Stimulated activated effector memory CD8-positive, alpha-beta T cell treated with anti-CD3 and anti-CD28 coated beads, Interleukin-12 subunit alpha, Interleukin-12 subunit beta, amount 100 ng/mL, for 72 hours (primary cell): ENCODE data around the gene SLC34A1.
A peak's percentile ranks its signal among the peaks of the same experiment; 100 is the strongest.
"Not testable (repeated sequence)": the region's sequence is repeated elsewhere in the genome, so short reads cannot be mapped to it uniquely, and the experiment has no call there.

Source experiments
- ATAC-seq: fragments of 150-1000 bp; cut with Tn5 transposase; 2 replicates; pipeline ENCODE4 v1.10.0; 2021
- DNase-seq, 2 donors: peaks; one replicate each; pipeline ENCODE4 v3.0.0; 2021 to 2022; ENCODE audit warnings: low spot score in 2 of 2
- H3K27ac Mint-ChIP-seq: one replicate; pipeline ENCODE4 v1.8.0; 2022; ENCODE audit warnings: mild to moderate bottlenecking, mixed read lengths
- H3K36me3 Mint-ChIP-seq: one replicate; pipeline ENCODE4 v1.8.0; 2022; ENCODE audit warnings: mild to moderate bottlenecking, mixed read lengths
- H3K4me1 Mint-ChIP-seq: one replicate; pipeline ENCODE4 v1.8.0; 2022; ENCODE audit warnings: mixed read lengths
- H3K4me3 Mint-ChIP-seq: one replicate; pipeline ENCODE4 v1.8.0; 2022; ENCODE audit warnings: mild to moderate bottlenecking, mixed read lengths
- H3K9me3 Mint-ChIP-seq: one replicate; pipeline ENCODE4 v1.8.0; 2022; ENCODE audit warnings: mixed read lengths

The SLC34A1 gene

DNA sequence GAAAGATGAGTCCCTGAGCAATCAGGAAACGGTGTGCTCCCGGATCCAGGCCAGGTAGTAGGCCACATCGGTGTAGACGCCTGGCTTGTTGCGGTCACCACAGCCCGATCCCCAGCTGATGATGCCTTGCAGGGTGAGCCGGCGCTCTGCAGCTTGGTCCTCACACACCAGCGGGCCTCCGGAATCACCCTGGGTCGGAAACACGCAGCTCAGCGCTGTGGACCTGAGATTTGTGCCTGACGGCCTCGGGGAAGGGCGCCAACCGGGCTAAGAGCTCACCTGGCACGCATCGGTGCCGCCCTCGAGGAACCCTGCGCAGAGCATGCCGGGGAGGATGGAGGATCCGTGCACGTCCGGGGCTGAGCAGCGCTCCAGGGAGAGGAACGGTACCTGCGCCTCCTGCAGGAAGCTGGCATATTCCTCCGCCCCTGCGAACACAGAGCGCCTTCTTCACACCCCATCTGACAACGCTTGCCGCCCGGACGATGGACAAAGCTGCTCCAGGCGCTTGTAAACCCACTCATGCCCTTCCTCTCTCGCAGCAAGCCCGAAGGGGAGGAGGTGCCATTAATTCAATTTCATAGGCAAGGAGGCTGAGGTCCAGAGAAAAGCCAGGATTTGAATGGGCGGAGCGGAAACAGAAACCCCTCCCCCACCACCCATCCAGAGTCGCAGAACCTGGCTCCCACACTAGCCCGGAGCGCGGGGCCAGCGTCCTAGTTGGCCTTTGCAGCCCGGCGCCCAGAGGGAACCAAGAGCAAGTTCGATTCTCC lies 18.2 kb downstream of the SLC34A1 start:
- Mint-ChIP-seq H3K9me3 (no peaks in the 10 kb centered on the region), H3K4me1 (peaks cover 33% of the 10 kb centered on the region), H3K27ac (peak overlapping the region; percentile 29), H3K36me3 (no peaks in the 10 kb centered on the region), H3K4me3 (peak overlapping the region; percentile 82)
- ATAC-seq = peak; percentile 58
- peak; percentile 39 to 64 for DNase-seq

GRCh38 chr5:177403102-177403791 lies 19.0 kb downstream of the SLC34A1 start:
- Mint-ChIP-seq H3K27ac (peak overlapping the region; percentile 29), H3K4me1 (peaks cover 33% of the 10 kb centered on the region), H3K36me3 (no peaks in the 10 kb centered on the region), H3K4me3 (peak overlapping the region; percentile 82), H3K9me3 (no peaks in the 10 kb centered on the region)
- ATAC-seq (peak; percentile 44), DNase-seq (no peak)

DNA sequence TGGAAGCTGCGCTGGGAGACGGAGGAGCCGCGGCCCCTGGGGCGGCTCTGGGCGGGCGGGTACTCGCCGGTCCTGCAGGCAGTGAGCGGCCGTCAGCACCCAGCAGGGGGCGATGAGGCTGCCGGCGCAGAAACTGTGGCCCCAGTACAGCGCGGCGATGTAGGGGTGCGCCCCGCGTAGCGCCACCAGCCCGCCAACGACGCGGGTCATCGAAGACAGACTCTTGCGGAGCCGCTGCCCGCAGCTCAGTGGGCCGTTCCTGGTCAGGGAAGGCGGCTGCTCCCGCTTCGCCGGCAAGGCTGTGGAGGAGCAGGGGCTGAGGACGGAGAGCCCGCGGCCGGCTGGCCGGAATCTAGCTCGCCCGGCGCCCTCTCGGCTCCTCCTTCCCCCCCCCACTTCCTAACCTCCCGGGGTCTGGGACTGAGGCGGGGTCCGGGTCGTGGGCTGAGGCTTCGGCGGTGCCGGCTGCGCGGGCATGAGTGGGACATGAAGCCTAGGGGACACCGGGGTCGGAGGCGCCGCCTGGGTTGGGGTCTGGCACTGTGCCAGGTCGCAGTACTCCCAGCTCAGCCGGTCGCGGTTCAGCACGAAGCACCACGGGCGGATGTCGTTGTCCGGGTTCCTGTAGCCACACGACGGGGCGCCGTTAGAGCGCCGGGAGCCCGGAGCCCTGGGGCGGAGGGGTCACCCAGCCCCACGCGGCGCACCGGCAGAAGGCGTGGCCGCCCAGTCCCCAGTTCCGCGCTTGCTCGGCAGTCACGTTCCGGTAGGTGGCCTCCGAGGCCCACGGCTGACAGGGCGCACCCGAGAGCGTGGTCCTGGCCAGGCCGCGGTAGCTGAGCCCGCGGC lies 19.8 kb downstream of the SLC34A1 start:
- no peaks in the 10 kb centered on the region for H3K36me3 Mint-ChIP-seq
- no peaks in the 10 kb centered on the region for H3K9me3 Mint-ChIP-seq
- peak overlapping the region; percentile 82 for H3K4me3 Mint-ChIP-seq
- peaks cover 36% of the 10 kb centered on the region for H3K4me1 Mint-ChIP-seq
- DNase-seq (peak; percentile 79 to 92), ATAC-seq (peak; percentile 93)
- H3K27ac Mint-ChIP-seq = peak overlapping the region; percentile 48

GRCh38 chr5:177404641-177405179 lies 20.5 kb downstream of the SLC34A1 start:
- Mint-ChIP-seq H3K27ac (peak overlapping the region; percentile 63), H3K4me3 (peak overlapping the region; percentile 82)

DNA sequence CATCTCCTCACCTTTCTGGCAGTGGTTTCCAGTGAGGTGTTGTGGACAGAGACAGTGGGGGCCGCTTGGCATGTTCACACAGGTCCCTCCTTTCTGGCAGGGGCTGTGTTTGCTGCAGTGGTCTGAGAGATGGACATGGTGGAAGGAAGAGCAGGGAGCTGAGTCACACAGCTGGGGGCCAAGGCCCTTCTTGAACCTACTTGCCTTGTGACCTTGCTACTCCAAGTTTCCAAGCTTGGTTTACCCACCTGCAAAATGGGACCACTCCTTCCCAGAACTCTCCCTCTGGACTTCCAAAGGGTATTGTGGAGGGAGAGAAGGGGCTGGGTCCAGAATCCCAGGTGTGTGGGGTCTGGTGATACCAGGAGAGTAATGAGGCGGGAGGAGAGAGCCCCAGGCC lies 21.1 kb downstream of the SLC34A1 start:
- ATAC-seq = no peak
- H3K4me1 Mint-ChIP-seq = peaks cover 42% of the 10 kb centered on the region
- no peaks in the 10 kb centered on the region for H3K9me3 Mint-ChIP-seq
- H3K36me3 Mint-ChIP-seq = no peaks in the 10 kb centered on the region
- H3K4me3 Mint-ChIP-seq = peak overlapping the region; percentile 82
- no peak for DNase-seq
- peak overlapping the region; percentile 63 for H3K27ac Mint-ChIP-seq

More at GRCh38 chr5:177404641-177405179, 20.5 kb downstream of the SLC34A1 start:
- H3K36me3 Mint-ChIP-seq = no peaks in the 10 kb centered on the region
- ATAC-seq (no peak), DNase-seq (no peak)
- no peaks in the 10 kb centered on the region for H3K9me3 Mint-ChIP-seq
- peaks cover 41% of the 10 kb centered on the region for H3K4me1 Mint-ChIP-seq

- peak overlapping the region; percentile 63 for H3K27ac Mint-ChIP-seq
- DNase-seq (no peak), ATAC-seq (no peak)
- H3K4me1 Mint-ChIP-seq = peaks cover 47% of the 10 kb centered on the region
- H3K4me3 Mint-ChIP-seq = peak overlapping the region; percentile 82
- no peaks in the 10 kb centered on the region for H3K36me3 Mint-ChIP-seq
- H3K9me3 Mint-ChIP-seq = no peaks in the 10 kb centered on the region
Observed at GRCh38 chr5:177405805-177406204, 21.6 kb downstream of the SLC34A1 start.

DNA sequence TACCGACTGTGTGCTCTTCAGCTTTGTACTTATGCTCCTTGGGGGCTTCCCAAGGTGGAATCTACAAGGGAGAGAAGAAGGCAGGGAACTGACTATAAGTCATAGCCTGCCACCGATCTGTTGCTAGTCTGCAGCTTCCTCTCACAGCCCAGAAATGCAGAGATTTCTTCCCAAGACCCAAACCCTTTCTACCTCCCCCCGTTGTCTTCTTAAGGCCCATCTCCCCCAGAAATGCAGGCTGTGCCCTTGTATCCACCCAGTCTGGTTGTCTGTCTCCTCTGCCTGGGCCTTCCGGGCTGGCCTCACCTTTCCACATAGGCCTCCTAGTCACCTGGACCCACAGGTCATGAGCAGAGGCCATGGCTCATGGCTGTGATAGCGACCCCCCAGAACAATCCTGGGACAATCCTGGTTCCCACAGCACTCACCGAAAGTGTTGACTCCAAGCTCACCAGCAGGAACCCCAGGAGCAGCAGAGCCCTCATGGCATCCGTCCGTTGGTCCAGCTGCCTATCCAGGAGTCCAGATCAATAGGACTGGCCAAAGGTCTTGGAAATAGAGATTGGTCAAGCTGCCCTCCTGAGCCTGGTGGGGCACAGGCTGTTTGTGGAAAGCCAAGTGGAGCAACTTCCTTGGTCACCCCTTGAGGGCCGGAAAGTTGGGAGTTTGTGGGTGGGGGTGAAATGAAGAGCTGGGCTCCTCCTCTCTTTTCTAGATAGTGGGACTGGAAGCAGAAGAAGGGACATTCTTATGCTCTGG lies 25.0 kb downstream of the SLC34A1 start, which contains the start of gene F12:
Gene F12, minus strand, starts transcription at position 522 of the 759 bp plus-strand sequence. Its CDS starts 37 bp downstream, at position 485.
- peak within 1 kb of the TSS; percentile 51 for H3K27ac Mint-ChIP-seq
- peaks cover 63% of the 10 kb centered on the region for H3K4me1 Mint-ChIP-seq
- DNase-seq (no peak), ATAC-seq (no peak)
- no peaks in the 10 kb centered on the region for H3K36me3 Mint-ChIP-seq
- H3K4me3 Mint-ChIP-seq = no peak within 1 kb of the TSS
- H3K9me3 Mint-ChIP-seq = no peaks in the 10 kb centered on the region

GRCh38 chr5:177410575-177410974 lies 26.3 kb downstream of the SLC34A1 start:
- Mint-ChIP-seq H3K27ac (peak overlapping the region; percentile 51), H3K9me3 (no peaks in the 10 kb centered on the region), H3K4me3 (no peak overlapping the region), H3K4me1 (peaks cover 51% of the 10 kb centered on the region), H3K36me3 (no peaks in the 10 kb centered on the region)
- DNase-seq = no peak
- no peak for ATAC-seq

DNA sequence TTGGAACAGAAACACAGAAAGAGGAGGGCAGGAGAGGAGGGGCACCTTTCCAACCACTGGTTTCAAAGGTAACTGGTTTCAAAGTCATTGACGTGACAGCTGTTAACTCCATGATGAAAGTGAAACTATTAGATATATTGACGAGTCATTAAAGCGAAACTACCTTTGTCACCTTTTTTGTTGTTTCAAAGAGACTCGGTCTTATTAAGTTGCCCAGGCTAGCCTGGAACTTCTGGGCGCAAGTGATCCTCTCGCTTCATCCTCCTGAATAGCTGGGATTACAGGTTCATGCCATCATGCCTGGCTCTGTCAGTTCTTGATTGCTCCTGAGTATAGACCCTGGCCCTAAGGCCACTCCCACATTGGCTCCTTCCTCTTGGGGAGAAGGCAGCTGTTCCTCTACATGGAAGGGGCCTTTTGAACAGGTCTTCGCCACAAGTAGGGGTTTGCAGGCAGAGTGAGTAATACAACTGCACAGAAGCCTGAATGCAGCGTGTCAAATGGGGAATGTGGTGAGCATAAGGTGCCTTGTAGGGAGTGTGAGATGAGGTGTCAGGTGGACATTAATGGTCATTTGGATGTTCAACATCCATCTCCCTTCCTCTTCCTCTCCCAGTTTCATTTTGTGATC lies 28.5 kb downstream of the SLC34A1 start:
- H3K9me3 Mint-ChIP-seq = no peaks in the 10 kb centered on the region
- H3K4me1 Mint-ChIP-seq = peaks cover 45% of the 10 kb centered on the region
- H3K27ac Mint-ChIP-seq = peak overlapping the region; percentile 58
- peak in 1 of 2 donors; percentile 60 for DNase-seq
- H3K36me3 Mint-ChIP-seq = no peaks in the 10 kb centered on the region
- peak overlapping the region; percentile 59 for H3K4me3 Mint-ChIP-seq
- peak; percentile 91 for ATAC-seq

GRCh38 chr5:177414481-177414880 lies 30.2 kb downstream of the SLC34A1 start:
- Mint-ChIP-seq H3K4me3 (no peak overlapping the region), H3K36me3 (no peaks in the 10 kb centered on the region), H3K9me3 (no peaks in the 10 kb centered on the region), H3K27ac (no peak overlapping the region), H3K4me1 (peaks cover 38% of the 10 kb centered on the region)
- DNase-seq (no peak), ATAC-seq (no peak)

GRCh38 chr5:177417081-177417480 lies 32.8 kb downstream of the SLC34A1 start:
- H3K27ac Mint-ChIP-seq, ATAC-seq, H3K4me3 Mint-ChIP-seq, DNase-seq, H3K36me3 Mint-ChIP-seq, H3K9me3 Mint-ChIP-seq: not testable (repeated sequence)
- H3K4me1 Mint-ChIP-seq = peaks cover 19% of the 10 kb centered on the region

- no peaks in the 10 kb centered on the region for H3K36me3 Mint-ChIP-seq
- peaks cover 3% of the 10 kb centered on the region for H3K4me1 Mint-ChIP-seq
- ATAC-seq (no peak), DNase-seq (no peak)
- no peaks in the 10 kb centered on the region for H3K9me3 Mint-ChIP-seq
- H3K4me3 Mint-ChIP-seq = no peak overlapping the region
- peak overlapping the region; percentile 26 for H3K27ac Mint-ChIP-seq
Observed at GRCh38 chr5:177419046-177419445, 34.8 kb downstream of the SLC34A1 start.

DNA sequence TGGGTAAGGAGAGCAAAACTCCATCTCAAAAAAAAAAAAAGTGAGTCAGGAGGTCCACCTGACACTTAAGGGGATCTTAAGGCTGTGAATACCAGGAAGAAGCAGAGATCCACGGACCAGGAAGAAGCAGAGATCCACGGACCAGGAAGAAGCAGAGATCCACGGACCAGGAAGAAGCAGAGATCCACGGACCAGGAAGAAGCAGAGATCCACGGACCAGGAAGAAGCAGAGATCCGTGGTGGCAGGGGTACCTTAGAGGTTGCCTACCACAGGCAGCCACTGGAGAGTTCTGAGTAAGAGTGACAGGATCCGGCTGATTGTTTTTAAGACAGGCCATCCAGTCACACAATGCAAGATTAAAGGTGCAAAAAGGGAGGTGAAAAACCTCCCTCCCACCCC lies 36.2 kb downstream of the SLC34A1 start:
- not testable (repeated sequence) for H3K27ac Mint-ChIP-seq, H3K9me3 Mint-ChIP-seq, H3K36me3 Mint-ChIP-seq, H3K4me3 Mint-ChIP-seq, DNase-seq, ATAC-seq
- H3K4me1 Mint-ChIP-seq = peaks cover 14% of the 10 kb centered on the region
